HEK293 (cell line): ENCODE data around the gene NUDT8.

Source experiments
- CTCF ChIA-PET: fragments of 350-600 bp; formaldehyde crosslinking; extraction: SDS; loops from one replicate; lab custom pipeline; 2021; ENCODE audit warnings: antibody characterized with exemption; lab: Yijun Ruan, JAX
- POLR2A ChIA-PET: fragments of 300-600 bp; formaldehyde crosslinking; extraction: SDS; loops from one replicate; lab custom pipeline; 2020; ENCODE audit warnings: antibody characterized with exemption, inconsistent platforms; lab: Yijun Ruan, JAX
- H3K27ac ChIP-seq: fragments of 200-500 bp; sonication (Bioruptor generic); 2 replicates; pipeline ENCODE4 v1.5.1; 2014; ENCODE audit warnings: low read depth, low read length, control low read depth, inconsistent platforms; ENCODE audit errors: extremely low read depth
- H3K36me3 ChIP-seq, 2 experiments: fragments of 200-500 bp in 1 of 2; sonication (Bioruptor generic) in 1 of 2; 1 replicate in 1 of 2; 2 replicates in 1 of 2; pipeline ENCODE4 v1.5.1; 2014 to 2017; ENCODE audit warnings: inconsistent platforms in 2 of 2, low read length in 2 of 2; ENCODE audit not compliant: control insufficient read depth in 2 of 2, insufficient read depth in 1 of 2
- H3K4me1 ChIP-seq: fragments of 200-500 bp; sonication (Bioruptor generic); 2 replicates; pipeline ENCODE4 v1.5.1; 2014; ENCODE audit warnings: mild to moderate bottlenecking, low read length, inconsistent platforms; ENCODE audit not compliant: control insufficient read depth, insufficient read depth
- H3K4me3 ChIP-seq: 2 replicates; pipeline ENCODE4 v1.5.1; 2011; ENCODE audit warnings: low read depth, mild to moderate bottlenecking, control low read depth, low read length, moderate library complexity
- H3K9me3 ChIP-seq: fragments of 200-500 bp; sonication (Bioruptor generic); 2 replicates; pipeline ENCODE4 v1.5.1; 2014; ENCODE audit warnings: low read depth, low read length, inconsistent platforms; ENCODE audit not compliant: control insufficient read depth, insufficient read depth
- BCL6B ChIP-seq: fragments of 450-650 bp; formaldehyde crosslinking; IDR thresholded peaks from 2 replicates; pipeline ENCODE4 v1.5.1; 2017; ENCODE audit warnings: missing biosample characterization, missing genetic modification characterization
- MEIS1 ChIP-seq: sonication (generic); formaldehyde crosslinking; IDR thresholded peaks from 2 replicates; pipeline ENCODE4 v1.8.1; 2022; ENCODE audit warnings: missing genetic modification reagents, mild to moderate bottlenecking, borderline replicate concordance
- MYNN ChIP-seq: fragments of 450-650 bp; formaldehyde crosslinking; IDR thresholded peaks from 2 replicates; pipeline ENCODE4 v1.5.1; 2016; ENCODE audit warnings: missing biosample characterization, missing genetic modification characterization, borderline replicate concordance
- TRIM28 ChIP-seq: IDR thresholded peaks from 2 replicates; pipeline ENCODE4 v1.6.1; 2011; ENCODE audit warnings: low read length, control low read depth, borderline replicate concordance
- ZNF18 ChIP-seq: fragments of 450-650 bp; formaldehyde crosslinking; IDR thresholded peaks from 2 replicates; pipeline ENCODE4 v1.5.1; 2016; ENCODE audit warnings: missing biosample characterization, missing genetic modification characterization
- ZNF184 ChIP-seq: fragments of 450-650 bp; IDR thresholded peaks from 2 replicates; pipeline ENCODE4 v1.5.1; 2018; ENCODE audit warnings: missing biosample characterization, mild to moderate bottlenecking, missing genetic modification characterization
- ZNF23 ChIP-seq: fragments of 450-650 bp; formaldehyde crosslinking; IDR thresholded peaks from 2 replicates; pipeline ENCODE4 v1.5.1; 2016; ENCODE audit warnings: missing biosample characterization, missing genetic modification characterization, borderline replicate concordance
- ZNF274 ChIP-seq, 2 experiments: fragments of 200-500 bp in 1 of 2; fragments of 450-650 bp in 1 of 2; sonication (Bioruptor generic) in 1 of 2; formaldehyde crosslinking in 1 of 2; IDR thresholded peaks; 2 replicates each; pipeline versions ENCODE4 v1.5.1 to v1.6.1; 2014 to 2016; ENCODE audit warnings: borderline replicate concordance in 1 of 2, inconsistent platforms in 1 of 2, low read length in 1 of 2, missing biosample characterization in 1 of 2, missing genetic modification characterization in 1 of 2
- ZNF366 ChIP-seq: fragments of 450-650 bp; formaldehyde crosslinking; conservative IDR thresholded peaks from 2 replicates; pipeline ENCODE4 v1.5.1; 2016; ENCODE audit warnings: missing biosample characterization, missing genetic modification characterization
- ZNF544 ChIP-seq: fragments of 450-650 bp; formaldehyde crosslinking; IDR thresholded peaks from 2 replicates; pipeline ENCODE4 v1.5.0; 2017; ENCODE audit warnings: missing biosample characterization, missing genetic modification characterization
- ZNF561 ChIP-seq: fragments of 450-650 bp; IDR thresholded peaks from 2 replicates; pipeline ENCODE4 v1.5.1; 2018; ENCODE audit warnings: missing biosample characterization, missing genetic modification characterization, borderline replicate concordance
- ZNF621 ChIP-seq: fragments of 450-650 bp; formaldehyde crosslinking; IDR thresholded peaks from 2 replicates; pipeline ENCODE4 v1.5.1; 2017; ENCODE audit warnings: missing biosample characterization, missing genetic modification characterization
- ZNF670 ChIP-seq: fragments of 450-650 bp; formaldehyde crosslinking; IDR thresholded peaks from 2 replicates; pipeline ENCODE4 v1.5.1; 2016; ENCODE audit warnings: missing biosample characterization, missing genetic modification characterization, low read depth
- TF ChIP-seq, protein P1 (sequence below): fragments of 450-650 bp; formaldehyde crosslinking; IDR thresholded peaks from 2 replicates; pipeline ENCODE4 v1.5.1; 2017; ENCODE audit warnings: missing biosample characterization, missing genetic modification characterization
- TF ChIP-seq, protein P2 (sequence below): fragments of 450-650 bp; formaldehyde crosslinking; IDR thresholded peaks from 2 replicates; pipeline ENCODE4 v1.5.1; 2017; ENCODE audit warnings: missing biosample characterization, missing genetic modification characterization

The NUDT8 gene

DNA sequence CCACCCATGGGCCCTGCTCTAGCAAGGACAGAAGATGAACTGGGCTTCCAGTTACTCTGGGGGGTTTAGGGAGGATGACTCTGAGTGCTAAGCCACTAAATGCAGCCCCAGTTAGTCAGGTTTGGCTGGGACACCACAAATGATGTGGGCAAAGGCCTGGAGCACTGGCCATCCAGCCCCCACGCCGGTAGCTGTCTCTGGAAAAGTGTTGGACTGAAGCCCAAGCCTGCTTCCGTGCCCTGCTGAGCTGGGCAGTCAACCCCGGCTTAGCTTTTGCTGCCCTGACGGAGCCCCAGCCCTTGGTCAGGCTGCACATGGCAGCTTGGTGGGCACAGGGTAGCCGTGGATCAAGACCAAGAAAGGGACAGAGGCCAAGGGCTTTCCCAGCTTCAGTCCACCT is 51.8 kb downstream of the NUDT8 start:
- H3K4me3 ChIP-seq = no peak overlapping the region
- H3K36me3 ChIP-seq = no peaks in the 10 kb centered on the region
- H3K27ac ChIP-seq = no peak overlapping the region
- H3K4me1 ChIP-seq = no peaks in the 10 kb centered on the region
- ChIA-PET POLR2A (no interaction called here), CTCF (interaction anchor here (0.7 to 1.1 kb wide), 5 partner anchors 15 to 918 kb away, joined by 3 to 5 read pairs (median 3); no protein-coding TSS in a partner anchor)
- no peak for TF ChIP-seq ZNF366 (tag by site-specific recombination)
- no peak for TF ChIP-seq ZNF184 (tag by site-specific recombination)
- TF ChIP-seq ZNF23 (tag by site-specific recombination) = no peak
- no peak for TF ChIP-seq BCL6B (tag by site-specific recombination)
- no peak for TF ChIP-seq ZNF18
- no peak for TF ChIP-seq ZNF621
- TF ChIP-seq TRIM28 = no peak
- no peak for TF ChIP-seq ZNF561 (tag by site-specific recombination)
- TF ChIP-seq ZNF544 (tag by site-specific recombination) = no peak
- TF ChIP-seq, protein P1, sequence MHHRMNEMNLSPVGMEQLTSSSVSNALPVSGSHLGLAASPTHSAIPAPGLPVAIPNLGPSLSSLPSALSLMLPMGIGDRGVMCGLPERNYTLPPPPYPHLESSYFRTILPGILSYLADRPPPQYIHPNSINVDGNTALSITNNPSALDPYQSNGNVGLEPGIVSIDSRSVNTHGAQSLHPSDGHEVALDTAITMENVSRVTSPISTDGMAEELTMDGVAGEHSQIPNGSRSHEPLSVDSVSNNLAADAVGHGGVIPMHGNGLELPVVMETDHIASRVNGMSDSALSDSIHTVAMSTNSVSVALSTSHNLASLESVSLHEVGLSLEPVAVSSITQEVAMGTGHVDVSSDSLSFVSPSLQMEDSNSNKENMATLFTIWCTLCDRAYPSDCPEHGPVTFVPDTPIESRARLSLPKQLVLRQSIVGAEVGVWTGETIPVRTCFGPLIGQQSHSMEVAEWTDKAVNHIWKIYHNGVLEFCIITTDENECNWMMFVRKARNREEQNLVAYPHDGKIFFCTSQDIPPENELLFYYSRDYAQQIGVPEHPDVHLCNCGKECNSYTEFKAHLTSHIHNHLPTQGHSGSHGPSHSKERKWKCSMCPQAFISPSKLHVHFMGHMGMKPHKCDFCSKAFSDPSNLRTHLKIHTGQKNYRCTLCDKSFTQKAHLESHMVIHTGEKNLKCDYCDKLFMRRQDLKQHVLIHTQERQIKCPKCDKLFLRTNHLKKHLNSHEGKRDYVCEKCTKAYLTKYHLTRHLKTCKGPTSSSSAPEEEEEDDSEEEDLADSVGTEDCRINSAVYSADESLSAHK (tag by site-specific recombination) = no peak
- TF ChIP-seq ZNF670 (tag by site-specific recombination) = no peak
- TF ChIP-seq MEIS1 = no peak
- no peak for TF ChIP-seq ZNF274 (IDR thresholded peaks at IDR 0.05; ENCODE audit: low read length)
- TF ChIP-seq ZNF274 (tag by site-specific recombination; IDR thresholded peaks at IDR 0.05; ENCODE audit: borderline replicate concordance) = no peak
- TF ChIP-seq, protein P2, sequence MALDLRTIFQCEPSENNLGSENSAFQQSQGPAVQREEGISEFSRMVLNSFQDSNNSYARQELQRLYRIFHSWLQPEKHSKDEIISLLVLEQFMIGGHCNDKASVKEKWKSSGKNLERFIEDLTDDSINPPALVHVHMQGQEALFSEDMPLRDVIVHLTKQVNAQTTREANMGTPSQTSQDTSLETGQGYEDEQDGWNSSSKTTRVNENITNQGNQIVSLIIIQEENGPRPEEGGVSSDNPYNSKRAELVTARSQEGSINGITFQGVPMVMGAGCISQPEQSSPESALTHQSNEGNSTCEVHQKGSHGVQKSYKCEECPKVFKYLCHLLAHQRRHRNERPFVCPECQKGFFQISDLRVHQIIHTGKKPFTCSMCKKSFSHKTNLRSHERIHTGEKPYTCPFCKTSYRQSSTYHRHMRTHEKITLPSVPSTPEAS = no peak
- TF ChIP-seq MYNN = no peak
- no peaks in the 10 kb centered on the region for H3K9me3 ChIP-seq
